Measurements from ENCODE around the gene CACNA1D.

Gene CACNA1D

GRCh38 chr3:53750253-53751210 is 256.1 kb downstream of the CACNA1D start:
- no peak for DNase-seq (ENCODE audit: low read depth)

- DNase-seq (ENCODE audit: low read depth): no peak
These were observed 259.2 kb downstream of the CACNA1D start for GRCh38 chr3:53753518-53754183.

- DNase-seq (ENCODE audit: low read depth): no peak
These were observed 259.9 kb downstream of the CACNA1D start for GRCh38 chr3:53754325-53754724.

DNA sequence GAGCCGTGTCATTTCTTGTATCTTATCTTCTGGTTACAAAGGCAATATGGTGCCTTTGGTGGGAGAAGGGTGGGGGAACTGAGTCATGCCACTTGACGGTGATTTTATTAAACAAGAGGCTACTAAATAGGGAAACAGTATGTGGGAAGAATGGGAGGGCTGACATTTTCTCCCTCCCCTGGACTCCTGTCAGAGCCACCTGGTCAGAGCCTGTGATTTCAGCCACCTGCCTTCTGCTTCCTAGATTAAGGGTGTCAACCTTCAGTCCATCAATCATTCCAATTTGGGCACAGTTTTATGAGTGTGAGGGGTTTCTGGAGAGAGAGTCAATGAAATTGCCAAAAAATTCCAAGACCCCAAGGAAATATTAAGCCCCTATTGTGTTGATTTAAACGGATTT is 264.4 kb downstream of the CACNA1D start:
- no peak for DNase-seq (ENCODE audit: low read depth)

GRCh38 chr3:53763353-53763752 is 268.9 kb downstream of the CACNA1D start:
- no peak for DNase-seq (ENCODE audit: low read depth)

GRCh38 chr3:53764026-53764775 is 269.8 kb downstream of the CACNA1D start:
- no peak for DNase-seq (ENCODE audit: low read depth)

DNA sequence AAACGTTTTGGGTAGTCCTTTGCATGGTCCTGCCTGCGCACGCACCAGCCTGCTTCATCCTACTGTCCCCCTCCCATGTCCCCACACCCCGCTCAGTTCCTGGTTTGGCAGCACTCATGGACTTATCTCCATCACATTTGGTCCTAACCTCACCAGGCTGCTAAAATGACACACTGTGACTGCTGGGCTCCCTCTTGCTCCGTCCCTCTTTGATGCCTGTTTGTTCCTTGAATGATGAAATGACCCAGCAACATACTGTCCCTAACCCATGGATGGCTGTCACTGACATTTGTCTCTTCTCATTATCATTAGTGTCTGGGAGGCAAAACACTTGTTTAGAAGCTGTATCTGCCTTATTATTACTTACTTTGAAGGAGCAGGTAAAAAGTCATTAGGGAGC is 271.3 kb downstream of the CACNA1D start:
- no peak for DNase-seq (ENCODE audit: low read depth)

- no peak for DNase-seq (ENCODE audit: low read depth)
These were observed 272.3 kb downstream of the CACNA1D start for GRCh38 chr3:53766706-53767105.

- DNase-seq (ENCODE audit: low read depth): no peak
These were observed 274.4 kb downstream of the CACNA1D start for GRCh38 chr3:53768478-53769459.

- DNase-seq (ENCODE audit: low read depth): no peak
These were observed 278.2 kb downstream of the CACNA1D start for GRCh38 chr3:53772562-53772961.

DNA sequence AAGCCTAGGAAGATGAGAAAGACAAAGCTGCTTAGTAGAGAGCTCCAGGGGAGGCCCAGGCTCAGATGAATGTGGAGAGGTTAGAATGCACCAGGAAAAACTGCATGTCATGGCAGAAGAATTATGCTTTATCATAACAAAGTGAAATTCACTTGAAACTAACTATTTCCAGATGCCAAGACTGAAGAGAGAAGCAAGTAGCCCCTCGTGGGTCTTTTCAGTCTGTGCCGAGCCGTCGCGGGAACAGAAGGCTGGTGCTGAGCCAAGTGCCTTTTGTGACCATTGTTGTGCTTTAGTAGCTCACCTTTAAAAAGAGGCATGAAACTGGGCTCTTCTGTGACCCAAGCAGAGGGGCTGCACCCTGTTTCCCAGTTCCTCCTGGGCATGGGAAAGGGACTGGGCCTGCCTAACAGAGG is 278.6 kb downstream of the CACNA1D start:
- DNase-seq (ENCODE audit: low read depth): no peak

DNA sequence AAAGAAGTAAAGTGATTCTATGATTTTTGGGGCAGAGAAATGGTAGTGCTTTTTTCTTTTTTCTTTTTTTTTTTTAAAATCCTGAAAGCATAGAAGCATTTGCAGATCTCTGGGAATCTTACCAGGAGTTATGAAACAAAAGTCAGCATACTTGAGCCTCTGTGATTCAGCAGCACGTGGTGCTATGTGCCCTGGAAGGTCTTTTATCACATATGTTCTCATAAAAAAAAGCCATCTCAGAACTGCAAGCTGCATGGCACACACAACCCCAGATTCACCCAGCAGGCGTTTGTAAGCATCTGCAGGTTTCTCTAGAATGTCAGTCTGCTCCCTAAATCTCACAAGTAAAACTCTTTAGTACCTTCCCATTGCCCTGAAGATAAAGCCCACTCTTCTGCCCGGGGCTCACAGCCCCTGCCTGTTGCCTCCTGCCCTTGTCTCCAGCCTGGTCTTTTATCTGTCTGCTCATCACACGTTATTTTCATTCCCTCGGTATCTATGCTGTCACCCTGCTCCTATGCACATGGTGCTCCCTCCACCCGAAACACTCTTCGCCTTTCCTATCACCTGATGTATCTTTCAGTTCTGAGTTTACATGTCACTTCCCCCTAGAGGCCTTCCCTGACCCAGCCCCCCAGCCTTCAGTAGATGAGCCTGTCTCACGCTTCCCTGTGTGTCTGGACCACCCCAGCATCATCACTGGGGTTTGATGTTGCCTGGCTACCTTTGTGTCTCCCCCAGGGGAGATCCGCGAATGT is 279.4 kb downstream of the CACNA1D start:
- DNase-seq (ENCODE audit: low read depth): no peak

DNA sequence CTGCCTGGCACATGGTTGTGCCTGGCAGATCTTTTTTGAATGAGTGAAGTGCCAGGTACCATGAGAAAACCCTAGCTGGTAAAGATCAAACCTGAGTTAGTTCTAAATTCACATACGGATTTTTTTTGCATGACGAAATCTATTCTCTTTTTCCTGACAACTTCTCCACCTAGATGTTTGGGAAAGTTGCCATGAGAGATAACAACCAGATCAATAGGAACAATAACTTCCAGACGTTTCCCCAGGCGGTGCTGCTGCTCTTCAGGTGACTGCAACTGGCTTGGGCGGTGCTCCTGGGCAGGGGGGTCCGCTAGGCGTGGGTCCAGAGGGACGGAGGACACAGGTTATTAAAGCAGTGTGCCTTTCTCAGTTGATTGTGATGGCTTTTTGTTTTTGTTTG is 280.0 kb downstream of the CACNA1D start:
- DNase-seq (ENCODE audit: low read depth): no peak

GRCh38 chr3:53775018-53775417 is 280.6 kb downstream of the CACNA1D start:
- no peak for DNase-seq (ENCODE audit: low read depth)

GRCh38 chr3:53775834-53776251 is 281.4 kb downstream of the CACNA1D start:
- DNase-seq (ENCODE audit: low read depth): no peak

- DNase-seq (ENCODE audit: low read depth): no peak
These were observed 282.2 kb downstream of the CACNA1D start for GRCh38 chr3:53776494-53777101.

GRCh38 chr3:53777468-53777867 is 283.1 kb downstream of the CACNA1D start:
- no peak for DNase-seq (ENCODE audit: low read depth)

DNA sequence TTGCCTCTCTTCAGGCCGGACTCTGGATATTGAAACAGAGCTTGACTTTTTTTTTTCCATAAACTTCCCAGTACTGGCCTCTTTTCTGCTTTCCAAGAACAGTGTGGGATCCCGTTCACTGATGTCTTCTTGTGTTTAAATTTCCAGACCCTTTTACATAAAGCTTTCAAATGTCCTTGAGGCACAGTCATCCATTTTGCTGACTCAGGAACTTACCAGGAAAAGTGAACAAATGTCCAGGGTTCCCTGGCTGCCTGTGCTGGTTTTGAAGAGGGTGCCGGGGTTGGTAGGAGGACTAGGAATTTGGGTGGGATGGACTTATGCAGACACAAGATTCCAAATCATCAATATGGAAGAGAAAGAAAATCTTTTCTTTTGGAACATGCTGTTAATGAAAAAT is 283.7 kb downstream of the CACNA1D start:
- no peak for DNase-seq (ENCODE audit: low read depth)

GRCh38 chr3:53780171-53780570 is 285.8 kb downstream of the CACNA1D start:
- no peak for DNase-seq (ENCODE audit: low read depth)

GRCh38 chr3:53780806-53781205 is 286.4 kb downstream of the CACNA1D start:
- DNase-seq (ENCODE audit: low read depth): no peak

Data from stimulated activated CD8-positive, alpha-beta memory T cell treated with anti-CD3 and anti-CD28 coated beads, Interleukin-12 subunit alpha, Interleukin-12 subunit beta, amount 100 ng/mL, for 4 hours (primary cell).